Right lobe of liver (tissue), 6 donors: Measurements from ENCODE around the gene CBR1. TPM values are rescaled to one million over a fixed set of nuclear protein-coding genes. Genes with fewer than 3 reads are reported as not detected.
"Not testable (repeated sequence)": the region's sequence is repeated elsewhere in the genome, so short reads cannot be mapped to it uniquely, and the experiment has no call there.

Experiments
- ATAC-seq, 4 donors: fragments of 200-7000 bp; cut with Tn5 transposase; one replicate each; pipeline ENCODE4 v1.9.1; 2020; ENCODE audit warnings: mild to moderate bottlenecking in 4 of 4, moderate library complexity in 4 of 4
- DNase-seq, 3 donors: peaks; one replicate each; pipeline ENCODE4 v3.0.0-alpha.2; 2020
- H3K27ac ChIP-seq, 3 donors: fragments of 200-600 bp; one replicate each; pipeline ENCODE4 v1.8.0; 2022
- H3K27me3 ChIP-seq, 2 donors: fragments of 200-600 bp; one replicate each; pipeline ENCODE4 v1.8.0; 2022
- H3K36me3 ChIP-seq, 4 donors: fragments of 200-600 bp; sonication (generic) in 1 of 4; one replicate each; pipeline versions ENCODE4 v1.5.1 to v1.8.0; 2017 to 2022; ENCODE audit warnings: control low read depth in 1 of 4
- H3K4me1 ChIP-seq, 4 donors: fragments of 200-600 bp; sonication (generic) in 1 of 4; one replicate each; pipeline versions ENCODE4 v1.5.1 to v1.8.0; 2017 to 2022; ENCODE audit warnings: control low read depth in 1 of 4
- H3K4me3 ChIP-seq, 3 donors: fragments of 200-600 bp; one replicate each; pipeline ENCODE4 v1.8.0; 2022
- H3K9me3 ChIP-seq, 4 donors: fragments of 200-600 bp; sonication (generic) in 1 of 4; one replicate each; pipeline versions ENCODE4 v1.5.1 to v1.8.0; 2017 to 2022; ENCODE audit warnings: control low read depth in 1 of 4
- POLR2A ChIP-seq: fragments of 450-650 bp; IDR thresholded peaks from one replicate; pipeline ENCODE4 v1.6.1; 2017; ENCODE audit warnings: antibody characterized with exemption, mild to moderate bottlenecking
- WGBS: methylation state at CpG from one replicate; pipeline ENCODE4 v1.1.6; 2018; ENCODE audit warnings: low coverage, low lambda C conversion rate; ENCODE audit not compliant: insufficient coverage; ENCODE audit errors: missing lambda C conversion rate; 5-methylcytosine and 5-hydroxymethylcytosine counted together
- intact Hi-C, 2 donors: fragments of 100-400 bp; cut with DNase I; formaldehyde crosslinking; loops; one replicate each; pipeline versions ENCODE4 v1.11.2 to v1.14.1; 2022
- total RNA-seq, 6 experiments: library from RNA; depleted of rRNA in 2 of 6; stranded (reverse); fragments of >200 nt in 2 of 6; fragmentation: NEBNext Ultra II Directional in 3 of 6; extraction: Animal tissue kit (Norgen Biotek cat#: 25700) in 3 of 6; gene quantifications; one replicate each; pipeline versions ENCODE4 v1.1.0 to v1.2.4, GENCODE V29; 2016 to 2023
- TF ChIP-seq, protein P1 (sequence below), 4 donors: fragments of 200-600 bp in 3 of 4; fragments of 450-650 bp in 1 of 4; IDR thresholded peaks; one replicate each; pipeline versions ENCODE4 v1.5.1 to v1.8.0; 2016 to 2022; ENCODE audit warnings: antibody characterized with exemption in 4 of 4, mild to moderate bottlenecking in 2 of 4
- donor health status: DM: no; HTN: yes; CAD: no.
- donor health status: DM: no; HTN: no; CAD: no.
- donor health status: DM: no; HTN: no; CAD: no.
- donor health status: DM: no; HTN: yes; CAD: no.
- donor health status: DM: no; HTN: yes; CAD: no.

Gene CBR1
- total RNA-seq, 6 experiments from 2014 or later = 59.1 to 688 (median 211) TPM

- Histone ChIP-seq H3K4me3 (peak overlapping the region in 1 of 3 donors; percentile 90), H3K9me3 (no peaks in the 10 kb centered on the region), H3K4me1 (peaks cover 0 to 53% (median 16%) of the 10 kb centered on the region in 4 donors), H3K27me3 (no peaks in the 10 kb centered on the region), H3K36me3 (peaks cover 0 to 7% (median 3%) of the 10 kb centered on the region in 4 donors), H3K27ac (peak overlapping the region; percentile 21 to 94 (median 76))
- ATAC-seq = peak; percentile 52 to 65 (median 54)
- intact Hi-C loops = no loop called here
- WGBS = 14% methylated on average over 3 of the region's 3 CpGs
- peak in 2 of 3 donors; percentile 69 to 70 for DNase-seq
- no peak for TF ChIP-seq POLR2A
- TF ChIP-seq, protein P1, sequence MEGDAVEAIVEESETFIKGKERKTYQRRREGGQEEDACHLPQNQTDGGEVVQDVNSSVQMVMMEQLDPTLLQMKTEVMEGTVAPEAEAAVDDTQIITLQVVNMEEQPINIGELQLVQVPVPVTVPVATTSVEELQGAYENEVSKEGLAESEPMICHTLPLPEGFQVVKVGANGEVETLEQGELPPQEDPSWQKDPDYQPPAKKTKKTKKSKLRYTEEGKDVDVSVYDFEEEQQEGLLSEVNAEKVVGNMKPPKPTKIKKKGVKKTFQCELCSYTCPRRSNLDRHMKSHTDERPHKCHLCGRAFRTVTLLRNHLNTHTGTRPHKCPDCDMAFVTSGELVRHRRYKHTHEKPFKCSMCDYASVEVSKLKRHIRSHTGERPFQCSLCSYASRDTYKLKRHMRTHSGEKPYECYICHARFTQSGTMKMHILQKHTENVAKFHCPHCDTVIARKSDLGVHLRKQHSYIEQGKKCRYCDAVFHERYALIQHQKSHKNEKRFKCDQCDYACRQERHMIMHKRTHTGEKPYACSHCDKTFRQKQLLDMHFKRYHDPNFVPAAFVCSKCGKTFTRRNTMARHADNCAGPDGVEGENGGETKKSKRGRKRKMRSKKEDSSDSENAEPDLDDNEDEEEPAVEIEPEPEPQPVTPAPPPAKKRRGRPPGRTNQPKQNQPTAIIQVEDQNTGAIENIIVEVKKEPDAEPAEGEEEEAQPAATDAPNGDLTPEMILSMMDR (IDR thresholded peaks at IDR 0.05) = no peak
Observed at GRCh38 chr21:36073181-36073580, 3.4 kb downstream of the CBR1 start.

- H3K27me3 ChIP-seq, H3K36me3 ChIP-seq, ATAC-seq, H3K9me3 ChIP-seq, intact Hi-C loops, DNase-seq: not testable (repeated sequence)
- peaks cover 0 to 60% (median 17%) of the 10 kb centered on the region in 4 donors for H3K4me1 ChIP-seq
- WGBS = 79% methylated on average over 5 of the region's 5 CpGs
- H3K4me3 ChIP-seq = peak overlapping the region in 1 of 3 donors; percentile 90
- H3K27ac ChIP-seq = peak overlapping the region in 2 of 3 donors; percentile 76 to 94
Observed at GRCh38 chr21:36073911-36074310, 4.1 kb downstream of the CBR1 start.

GRCh38 chr21:36075171-36075570, 5.3 kb downstream of the CBR1 start:
- Histone ChIP-seq H3K4me3 (no peak overlapping the region), H3K4me1 (peaks cover 0 to 71% (median 19%) of the 10 kb centered on the region in 4 donors), H3K36me3 (peaks cover 0 to 7% (median 3%) of the 10 kb centered on the region in 4 donors), H3K27me3 (no peaks in the 10 kb centered on the region), H3K27ac (peak overlapping the region in 1 of 3 donors; percentile 94), H3K9me3 (no peaks in the 10 kb centered on the region)
- ATAC-seq (no peak), DNase-seq (no peak)
- intact Hi-C loops = no loop called here
- TF ChIP-seq, protein P1 (IDR thresholded peaks at IDR 0.05) = no peak
- TF ChIP-seq POLR2A = no peak
- 72% methylated on average over 3 of the region's 3 CpGs for WGBS

DNA sequence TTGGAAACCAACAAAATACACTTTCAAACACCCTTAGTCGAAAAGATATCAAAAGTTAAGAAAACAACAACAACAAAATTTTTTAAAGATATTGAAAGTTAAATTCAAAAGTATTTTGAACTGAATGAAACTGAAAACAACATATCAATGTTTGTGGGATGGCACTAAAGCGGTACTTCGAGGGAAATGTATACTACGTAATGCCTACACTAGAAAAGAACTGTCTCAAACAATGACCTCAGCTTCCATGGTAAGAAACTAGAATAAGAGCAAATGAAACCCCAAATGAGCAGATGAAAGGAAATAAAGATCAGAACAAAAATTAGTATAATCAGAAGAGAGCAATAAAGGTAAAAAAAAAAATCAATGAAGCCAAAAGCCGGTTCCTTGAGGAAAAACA, 6.1 kb downstream of the CBR1 start:
- H3K27me3 ChIP-seq = no peaks in the 10 kb centered on the region
- H3K27ac ChIP-seq = peak overlapping the region in 1 of 3 donors; percentile 62
- no peak for ATAC-seq
- no peak for DNase-seq
- H3K9me3 ChIP-seq = no peaks in the 10 kb centered on the region
- TF ChIP-seq POLR2A = no peak
- TF ChIP-seq, protein P1 (IDR thresholded peaks at IDR 0.05) = no peak
- WGBS = 82% methylated on average over 5 of the region's 5 CpGs
- no peak overlapping the region for H3K4me3 ChIP-seq
- H3K36me3 ChIP-seq = peaks cover 0 to 7% (median 3%) of the 10 kb centered on the region in 4 donors
- peaks cover 0 to 75% (median 18%) of the 10 kb centered on the region in 4 donors for H3K4me1 ChIP-seq
- intact Hi-C loops = no loop called here

DNA sequence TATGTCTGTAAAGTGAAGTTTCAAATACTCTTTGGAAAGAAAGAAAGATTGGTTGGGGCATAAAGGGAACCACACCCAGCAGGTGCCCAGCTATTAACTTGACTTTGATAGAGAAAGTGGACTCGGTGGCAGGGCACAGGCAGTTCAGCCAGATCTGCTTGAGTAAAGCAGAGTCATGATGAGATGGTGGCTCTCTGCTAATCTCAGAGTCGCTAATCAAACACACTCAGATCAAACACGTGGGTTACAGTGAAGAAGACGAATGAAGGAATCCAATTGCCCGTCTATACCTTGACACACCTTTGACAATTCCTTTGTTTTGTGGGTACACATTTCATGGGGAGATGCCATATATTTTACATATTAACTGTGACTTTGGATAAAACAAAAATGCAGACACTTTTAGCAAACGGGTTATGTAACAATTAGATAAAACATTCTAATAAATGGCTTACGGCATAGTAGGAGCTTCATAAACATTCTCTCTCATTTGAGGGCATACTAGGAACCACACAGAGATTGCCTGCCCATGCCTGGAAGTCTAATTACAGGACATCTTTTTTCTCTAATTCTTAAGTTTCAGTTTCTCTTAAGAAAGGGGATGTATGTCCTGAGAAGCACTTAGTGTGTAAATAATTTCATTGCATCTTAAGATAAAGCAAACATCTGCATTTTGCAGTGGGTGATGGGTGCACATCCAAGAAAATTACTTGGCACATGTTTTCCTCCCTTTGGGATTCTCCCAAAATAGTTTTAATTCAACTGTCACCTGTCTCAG, 7.2 kb downstream of the CBR1 start:
- intact Hi-C loops = no loop called here
- peaks cover 0 to 7% (median 3%) of the 10 kb centered on the region in 4 donors for H3K36me3 ChIP-seq
- peak overlapping the region in 2 of 3 donors; percentile 11 to 62 for H3K27ac ChIP-seq
- ATAC-seq = peak in 3 of 4 donors; percentile 20 to 40 (median 33)
- no peak for TF ChIP-seq POLR2A
- TF ChIP-seq, protein P1 (IDR thresholded peaks at IDR 0.05) = no peak
- H3K27me3 ChIP-seq = no peaks in the 10 kb centered on the region
- no peaks in the 10 kb centered on the region for H3K9me3 ChIP-seq
- no peak overlapping the region for H3K4me3 ChIP-seq
- peak in 2 of 3 donors; percentile 33 to 66 for DNase-seq
- WGBS = 44% methylated on average over 7 of the region's 7 CpGs
- H3K4me1 ChIP-seq = peaks cover 0 to 86% (median 15%) of the 10 kb centered on the region in 4 donors
